PC-9 (cell line): ENCODE results near the gene PABPC1L. TPM values are rescaled to one million over a fixed set of nuclear protein-coding genes. Genes with fewer than 3 reads are reported as not detected.

Experiments
- BruUV-seq: library from RNA; stranded (reverse); fragments of 400-500 nt; replicated peaks from 2 replicates; lab custom pipeline; 2021; lab: Mats Ljungman, UMichigan
- CTCF ChIA-PET: fragments of 300-600 bp; sonication (Branson Sonifier 250); formaldehyde crosslinking; loops from one replicate; lab custom pipeline; 2022; ENCODE audit warnings: antibody characterized with exemption; lab: Charles Lee
- POLR2A ChIA-PET: fragments of 300-600 bp; sonication (Branson Sonifier 250); formaldehyde crosslinking; loops from one replicate; lab custom pipeline; 2022; ENCODE audit warnings: antibody characterized with exemption; ENCODE audit not compliant: unreplicated experiment; lab: Charles Lee
- DNase-seq, 2 experiments: peaks; one replicate each; pipeline versions ENCODE4 v3.0.0 to v3.0.0-alpha.2; 2015 to 2022; ENCODE audit warnings: mixed read lengths in 1 of 2
- H2AFZ ChIP-seq: fragments of 200-600 bp; sonication (generic); 2 replicates; pipeline ENCODE4 v1.8.1; 2017; ENCODE audit warnings: antibody characterized with exemption
- H3F3A ChIP-seq: fragments of 200-600 bp; sonication (generic); 2 replicates; pipeline ENCODE4 v1.8.1; 2017; ENCODE audit warnings: antibody characterized with exemption, mild to moderate bottlenecking, low read depth; ENCODE audit not compliant: insufficient read depth
- H3K27ac ChIP-seq: fragments of 200-600 bp; sonication (generic); 2 replicates; pipeline ENCODE4 v1.6.1; 2016; ENCODE audit warnings: mixed run types
- H3K27me3 ChIP-seq: fragments of 200-600 bp; sonication (generic); 2 replicates; pipeline ENCODE4 v1.6.1; 2016; ENCODE audit warnings: low read depth, mixed run types; ENCODE audit not compliant: insufficient read depth
- H3K36me3 ChIP-seq: fragments of 200-600 bp; sonication (generic); 2 replicates; pipeline ENCODE4 v1.6.1; 2016; ENCODE audit warnings: low read depth, mixed run types
- H3K4me1 ChIP-seq: fragments of 200-600 bp; sonication (generic); replicated peaks from 2 replicates; pipeline ENCODE4 v1.6.1; 2016; ENCODE audit warnings: mixed run types; ENCODE audit not compliant: insufficient read depth
- H3K4me2 ChIP-seq: fragments of 200-600 bp; sonication (generic); 2 replicates; pipeline ENCODE4 v1.6.1; 2017; ENCODE audit warnings: mixed run types
- H3K4me3 ChIP-seq: fragments of 200-600 bp; sonication (generic); 2 replicates; pipeline ENCODE4 v1.6.1; 2016; ENCODE audit warnings: mixed run types
- H3K79me2 ChIP-seq: fragments of 200-600 bp; sonication (generic); 2 replicates; pipeline ENCODE4 v1.6.1; 2017; ENCODE audit warnings: low read depth, mixed run types
- H3K9me2 ChIP-seq: fragments of 200-600 bp; sonication (generic); 2 replicates; pipeline ENCODE4 v1.8.1; 2017; ENCODE audit warnings: mild to moderate bottlenecking; ENCODE audit not compliant: insufficient read depth
- H3K9me3 ChIP-seq: fragments of 200-600 bp; sonication (generic); 2 replicates; pipeline ENCODE4 v1.8.1; 2016; ENCODE audit warnings: low read depth; ENCODE audit not compliant: insufficient read depth
- H4K20me1 ChIP-seq: fragments of 200-600 bp; sonication (generic); 2 replicates; pipeline ENCODE4 v1.8.1; 2017; ENCODE audit not compliant: insufficient read depth
- EZH2 ChIP-seq: fragments of 200-600 bp; sonication (generic); IDR thresholded peaks from 2 replicates; pipeline ENCODE4 v1.8.0; 2017; ENCODE audit warnings: antibody characterized with exemption, low read depth
- intact Hi-C: fragments of 100-400 bp; cut with micrococcal nuclease; formaldehyde crosslinking; loops from one replicate; pipeline ENCODE4 v1.10.0; 2022; ENCODE audit not compliant: unreplicated experiment
- total RNA-seq: library from RNA; stranded (reverse); gene quantifications from 2 replicates; pipeline ENCODE4 v1.2.3, GENCODE V29; 2021
- TF ChIP-seq, protein P1 (sequence below): fragments of 200-600 bp; sonication (generic); conservative IDR thresholded peaks from 2 replicates; pipeline ENCODE4 v1.6.1; 2017; ENCODE audit warnings: mixed run types, antibody characterized with exemption, mild to moderate bottlenecking, moderate library complexity

The PABPC1L gene
- total RNA-seq, 1 experiment from 2014 or later, result 132 TPM

DNA sequence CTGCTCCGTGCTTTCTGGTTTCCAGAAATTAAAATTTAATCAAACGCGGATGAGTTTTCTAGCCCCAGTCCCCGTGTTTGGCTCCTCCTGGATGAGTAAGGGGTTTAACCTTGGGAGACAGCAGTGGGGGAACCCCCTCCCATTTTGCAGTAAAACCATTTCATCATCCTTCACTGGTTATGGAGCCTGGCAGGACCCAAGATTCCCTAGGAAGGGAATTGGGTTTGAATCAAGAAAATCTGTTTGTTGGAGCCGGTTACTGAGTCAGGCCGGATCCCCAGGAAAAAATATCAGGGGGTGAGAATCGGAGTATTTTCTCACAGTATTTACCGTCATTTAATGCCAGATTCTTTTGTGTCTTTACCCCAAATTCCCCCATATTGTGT lies 23.6 kb upstream of the PABPC1L start:
- H3F3A ChIP-seq, result peaks cover 29% of the 10 kb centered on the region
- no peak for TF ChIP-seq EZH2
- TF ChIP-seq, protein P1, sequence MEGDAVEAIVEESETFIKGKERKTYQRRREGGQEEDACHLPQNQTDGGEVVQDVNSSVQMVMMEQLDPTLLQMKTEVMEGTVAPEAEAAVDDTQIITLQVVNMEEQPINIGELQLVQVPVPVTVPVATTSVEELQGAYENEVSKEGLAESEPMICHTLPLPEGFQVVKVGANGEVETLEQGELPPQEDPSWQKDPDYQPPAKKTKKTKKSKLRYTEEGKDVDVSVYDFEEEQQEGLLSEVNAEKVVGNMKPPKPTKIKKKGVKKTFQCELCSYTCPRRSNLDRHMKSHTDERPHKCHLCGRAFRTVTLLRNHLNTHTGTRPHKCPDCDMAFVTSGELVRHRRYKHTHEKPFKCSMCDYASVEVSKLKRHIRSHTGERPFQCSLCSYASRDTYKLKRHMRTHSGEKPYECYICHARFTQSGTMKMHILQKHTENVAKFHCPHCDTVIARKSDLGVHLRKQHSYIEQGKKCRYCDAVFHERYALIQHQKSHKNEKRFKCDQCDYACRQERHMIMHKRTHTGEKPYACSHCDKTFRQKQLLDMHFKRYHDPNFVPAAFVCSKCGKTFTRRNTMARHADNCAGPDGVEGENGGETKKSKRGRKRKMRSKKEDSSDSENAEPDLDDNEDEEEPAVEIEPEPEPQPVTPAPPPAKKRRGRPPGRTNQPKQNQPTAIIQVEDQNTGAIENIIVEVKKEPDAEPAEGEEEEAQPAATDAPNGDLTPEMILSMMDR, result peak; percentile 2; the same call in 1 of the 2 replicates
- POLR2A ChIA-PET, result no interaction called here

DNA sequence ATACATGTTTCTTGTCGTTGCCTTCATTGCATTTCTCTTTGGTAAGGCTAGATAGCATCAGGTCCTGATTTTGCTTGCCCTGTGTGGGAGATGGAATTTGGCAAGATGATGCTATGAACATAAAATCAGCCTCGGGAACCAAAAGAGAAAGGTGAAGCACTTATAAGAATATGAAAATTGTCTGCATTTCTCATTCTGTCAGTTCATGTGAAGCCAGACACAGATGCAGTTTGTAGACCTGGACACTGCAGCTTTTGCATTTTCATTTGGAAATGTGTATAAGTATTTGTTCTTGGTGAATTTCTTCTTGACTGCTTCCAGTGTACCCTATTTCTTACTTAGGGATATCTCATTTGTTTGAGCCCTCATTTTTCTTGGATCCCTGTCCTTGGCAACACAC lies 23.0 kb upstream of the PABPC1L start:
- Histone ChIP-seq H3K27ac (peak overlapping the region; percentile 81; the same call in 1 of the 2 replicates), H3K9me3 (no peaks in the 10 kb centered on the region), H3K79me2 (peaks cover 63% of the 10 kb centered on the region), H3K4me3 (peak overlapping the region; percentile 94), H3F3A (peaks cover 29% of the 10 kb centered on the region), H2AFZ (no peak overlapping the region), H3K9me2 (no peaks in the 10 kb centered on the region), H3K4me1 (peaks cover 42% of the 10 kb centered on the region), H3K4me2 (peak overlapping the region; percentile 95), H3K27me3 (no peaks in the 10 kb centered on the region), H4K20me1 (peaks cover 58% of the 10 kb centered on the region), H3K36me3 (peaks cover 26% of the 10 kb centered on the region; the same call in 1 of the 2 replicates)
- BruUV-seq, result TSS peak; percentile 47
- intact Hi-C loops, result no loop called here
- CTCF ChIA-PET, result no interaction called here
- DNase-seq, result no peak
- TF ChIP-seq, protein P1, result no peak
- TF ChIP-seq EZH2, result no peak
- POLR2A ChIA-PET, result no interaction called here

More for the DNA sequence above, 23.6 kb upstream of the PABPC1L start:
- Histone ChIP-seq H3K4me2 (peak overlapping the region; percentile 95), H3K27me3 (no peaks in the 10 kb centered on the region), H2AFZ (peak overlapping the region; percentile 83; the same call in 1 of the 2 replicates), H3K4me3 (peak overlapping the region; percentile 94), H3K9me3 (no peaks in the 10 kb centered on the region), H3K4me1 (peaks cover 42% of the 10 kb centered on the region), H3K9me2 (no peaks in the 10 kb centered on the region), H3K36me3 (peaks cover 26% of the 10 kb centered on the region; the same call in 1 of the 2 replicates), H3K27ac (peak overlapping the region; percentile 81), H4K20me1 (peaks cover 53% of the 10 kb centered on the region), H3K79me2 (peaks cover 57% of the 10 kb centered on the region)
- intact Hi-C loops, result no loop called here
- DNase-seq, result no peak
- CTCF ChIA-PET, result no interaction called here
- no TSS peak for BruUV-seq

DNA sequence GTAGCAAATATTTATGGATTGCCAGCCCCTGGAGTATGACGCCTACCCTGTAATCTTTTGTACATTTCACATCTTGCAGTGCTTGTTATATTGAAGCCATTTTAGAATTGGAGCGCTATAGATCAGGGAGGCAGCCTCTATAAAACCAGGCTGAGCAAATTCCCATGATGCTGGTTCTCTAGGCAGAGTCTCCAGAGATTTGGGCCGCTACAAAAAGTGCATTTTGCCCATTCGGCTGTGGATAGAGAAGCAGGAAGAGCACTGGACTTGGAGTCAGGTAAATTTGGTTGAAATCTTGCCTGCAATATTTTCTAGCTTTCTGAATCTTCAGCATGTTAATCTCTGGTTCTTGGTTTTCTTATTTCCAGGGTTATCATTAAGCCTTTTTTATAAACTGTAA lies 22.4 kb upstream of the PABPC1L start:
- H3K27me3 ChIP-seq, result no peaks in the 10 kb centered on the region
- no peaks in the 10 kb centered on the region for H3K9me3 ChIP-seq
- H2AFZ ChIP-seq, result no peak overlapping the region
- no TSS peak for BruUV-seq
- DNase-seq, result no peak
- intact Hi-C loops, result no loop called here
- ChIA-PET CTCF (no interaction called here), POLR2A (interaction anchor here (0.5 to 0.6 kb wide), 2 partner anchors 39 to 170 kb away, joined by 5 to 6 read pairs; no protein-coding TSS in a partner anchor)
- H3K79me2 ChIP-seq, result peaks cover 69% of the 10 kb centered on the region
- H3K9me2 ChIP-seq, result no peaks in the 10 kb centered on the region
- H3K4me3 ChIP-seq, result peak overlapping the region; percentile 94
- peaks cover 29% of the 10 kb centered on the region for H3F3A ChIP-seq
- peaks cover 33% of the 10 kb centered on the region; the same call in 1 of the 2 replicates for H3K36me3 ChIP-seq
- H3K27ac ChIP-seq, result no peak overlapping the region
- H3K4me2 ChIP-seq, result peak overlapping the region; percentile 95
- TF ChIP-seq, protein P1, result no peak
- no peak for TF ChIP-seq EZH2
- peaks cover 65% of the 10 kb centered on the region for H4K20me1 ChIP-seq
- H3K4me1 ChIP-seq, result peaks cover 42% of the 10 kb centered on the region
